ENCODE measurements around the gene SETBP1.

SETBP1 gene

GRCh38 chr18:45066886-45067285, 386.2 kb downstream of the SETBP1 start:
- no peak overlapping the region for H3K9ac ChIP-seq
- peak overlapping the region; percentile 48 to 81 (median 65) for H3K4me2 ChIP-seq
- H3K27ac ChIP-seq, result peak overlapping the region in 9 of 11 experiments; percentile 18 to 65 (median 51); a peak in 9 of 22 replicates
- H3K4me1 ChIP-seq, result peaks cover 20 to 33% (median 30%) of the 10 kb centered on the region in 10 experiments
- H3K36me3 ChIP-seq, result peaks cover 0 to 11% (median 8%) of the 10 kb centered on the region in 11 experiments; a peak in 14 of 22 replicates
- H3K4me3 ChIP-seq, result no peak overlapping the region
- no peaks in the 10 kb centered on the region for H4K20me1 ChIP-seq
- no peak for TF ChIP-seq Cebpa-rat (IDR thresholded peaks at IDR 0.05)
- peaks cover 5 to 30% (median 20%) of the 10 kb centered on the region in 11 experiments; a peak in 19 of 22 replicates for H3K9me3 ChIP-seq (replicated peaks in 1 of 11)
- no peaks in the 10 kb centered on the region for H3K27me3 ChIP-seq

GRCh38 chr18:45068400-45069094, 387.9 kb downstream of the SETBP1 start:
- no peak overlapping the region for H3K4me2 ChIP-seq
- H3K27me3 ChIP-seq, result no peaks in the 10 kb centered on the region

GRCh38 chr18:45069546-45069945, 388.9 kb downstream of the SETBP1 start:
- Histone ChIP-seq H3K4me1 (peaks cover 20 to 38% (median 31%) of the 10 kb centered on the region in 10 experiments), H3K4me3 (no peak overlapping the region), H3K9ac (no peak overlapping the region), H3K27ac (no peak overlapping the region), H3K9me3 (replicated peaks in 1 of 11) (peaks cover 0 to 10% (median 5%) of the 10 kb centered on the region in 11 experiments; a peak in 4 of 22 replicates), H3K4me2 (no peak overlapping the region), H3K27me3 (no peaks in the 10 kb centered on the region), H4K20me1 (no peaks in the 10 kb centered on the region), H3K36me3 (no peaks in the 10 kb centered on the region)
- no peak for TF ChIP-seq Cebpa-rat (IDR thresholded peaks at IDR 0.05)

More at GRCh38 chr18:45068400-45069094, 387.9 kb downstream of the SETBP1 start:
- TF ChIP-seq Cebpa-rat (IDR thresholded peaks at IDR 0.05), result no peak
- H3K9ac ChIP-seq, result no peak overlapping the region
- peaks cover 0 to 10% (median 7%) of the 10 kb centered on the region in 11 experiments; a peak in 14 of 22 replicates for H3K36me3 ChIP-seq
- H4K20me1 ChIP-seq, result no peaks in the 10 kb centered on the region
- H3K4me1 ChIP-seq, result peaks cover 20 to 38% (median 30%) of the 10 kb centered on the region in 10 experiments
- H3K9me3 ChIP-seq (replicated peaks in 1 of 11), result peaks cover 5 to 20% (median 14%) of the 10 kb centered on the region in 11 experiments; a peak in 19 of 22 replicates
- H3K4me3 ChIP-seq, result no peak overlapping the region
- no peak overlapping the region for H3K27ac ChIP-seq

GRCh38 chr18:45071956-45072355, 391.3 kb downstream of the SETBP1 start:
- peaks cover 0 to 8% (median 0%) of the 10 kb centered on the region in 11 experiments; a peak in 2 of 22 replicates for H3K9me3 ChIP-seq (replicated peaks in 1 of 11)
- no peaks in the 10 kb centered on the region for H4K20me1 ChIP-seq
- no peak overlapping the region for H3K27ac ChIP-seq
- no peak for TF ChIP-seq Cebpa-rat (IDR thresholded peaks at IDR 0.05)
- H3K36me3 ChIP-seq, result no peaks in the 10 kb centered on the region
- peaks cover 3 to 17% (median 9%) of the 10 kb centered on the region in 10 experiments for H3K4me1 ChIP-seq
- H3K4me2 ChIP-seq, result no peak overlapping the region
- H3K4me3 ChIP-seq, result no peak overlapping the region
- H3K27me3 ChIP-seq, result no peaks in the 10 kb centered on the region
- H3K9ac ChIP-seq, result no peak overlapping the region

- Histone ChIP-seq H3K4me1 (peaks cover 0 to 6% (median 0%) of the 10 kb centered on the region in 10 experiments; a peak in 5 of 20 replicates), H3K4me3 (no peak overlapping the region), H3K9ac (no peak overlapping the region), H3K4me2 (peak overlapping the region in 5 of 11 experiments; percentile 15 to 32 (median 29); a peak in 5 of 22 replicates), H3K9me3 (replicated peaks in 1 of 11) (peaks cover 0 to 8% (median 0%) of the 10 kb centered on the region in 11 experiments; a peak in 2 of 22 replicates), H3K27me3 (no peaks in the 10 kb centered on the region), H3K36me3 (no peaks in the 10 kb centered on the region), H3K27ac (0 out of 22 replicates have a peak overlapping the region, but pooled peaks of 1 of the 11 experiments have one; percentile 11), H4K20me1 (no peaks in the 10 kb centered on the region)
- no peak for TF ChIP-seq Cebpa-rat (IDR thresholded peaks at IDR 0.05)
Observed at GRCh38 chr18:45073556-45073955, 392.9 kb downstream of the SETBP1 start.

GRCh38 chr18:45081566-45082181, 401.0 kb downstream of the SETBP1 start:
- no peaks in the 10 kb centered on the region for H4K20me1 ChIP-seq
- TF ChIP-seq Cebpa-rat (IDR thresholded peaks at IDR 0.05), result no peak
- H3K4me2 ChIP-seq, result peak overlapping the region in 2 of 11 experiments; percentile 10 to 12; a peak in 1 of 22 replicates

GRCh38 chr18:45083226-45083855, 402.7 kb downstream of the SETBP1 start:
- Histone ChIP-seq H3K4me2 (no peak overlapping the region), H3K27ac (no peak overlapping the region), H4K20me1 (no peaks in the 10 kb centered on the region), H3K4me1 (peaks cover 0 to 9% (median 4%) of the 10 kb centered on the region in 10 experiments; a peak in 5 of 20 replicates), H3K4me3 (no peak overlapping the region), H3K36me3 (peaks cover 0 to 7% (median 0%) of the 10 kb centered on the region in 11 experiments; a peak in 2 of 22 replicates), H3K9ac (no peak overlapping the region), H3K9me3 (replicated peaks in 1 of 11) (peaks cover 17 to 38% (median 24%) of the 10 kb centered on the region in 11 experiments), H3K27me3 (no peaks in the 10 kb centered on the region)
- TF ChIP-seq Cebpa-rat (IDR thresholded peaks at IDR 0.05), result no peak

More at GRCh38 chr18:45081566-45082181, 401.0 kb downstream of the SETBP1 start:
- peaks cover 17 to 38% (median 24%) of the 10 kb centered on the region in 11 experiments for H3K9me3 ChIP-seq (replicated peaks in 1 of 11)
- H3K27me3 ChIP-seq, result no peaks in the 10 kb centered on the region
- H3K36me3 ChIP-seq, result peaks cover 0 to 7% (median 0%) of the 10 kb centered on the region in 11 experiments; a peak in 2 of 22 replicates
- H3K9ac ChIP-seq, result no peak overlapping the region
- no peak overlapping the region for H3K27ac ChIP-seq
- H3K4me3 ChIP-seq, result peak overlapping the region in 2 of 10 experiments; percentile 18 to 24; a peak in 1 of 20 replicates
- H3K4me1 ChIP-seq, result peaks cover 0 to 9% (median 4%) of the 10 kb centered on the region in 10 experiments; a peak in 5 of 20 replicates

- H3K9ac ChIP-seq, result no peak overlapping the region
- TF ChIP-seq Cebpa-rat (IDR thresholded peaks at IDR 0.05), result no peak
Observed at GRCh38 chr18:45084206-45084605, 403.5 kb downstream of the SETBP1 start.

More at GRCh38 chr18:45084206-45084605, 403.5 kb downstream of the SETBP1 start:
- Histone ChIP-seq H3K9me3 (replicated peaks in 1 of 11) (peaks cover 17 to 38% (median 24%) of the 10 kb centered on the region in 11 experiments), H3K4me2 (peak overlapping the region in 3 of 11 experiments; percentile 16 to 34 (median 33); a peak in 1 of 22 replicates), H3K27ac (no peak overlapping the region), H3K4me3 (no peak overlapping the region), H3K27me3 (no peaks in the 10 kb centered on the region), H4K20me1 (no peaks in the 10 kb centered on the region), H3K36me3 (peaks cover 0 to 7% (median 0%) of the 10 kb centered on the region in 11 experiments; a peak in 2 of 22 replicates), H3K4me1 (peaks cover 0 to 9% (median 4%) of the 10 kb centered on the region in 10 experiments; a peak in 5 of 20 replicates)
